Esophagus muscularis mucosa (tissue), 4 donors: ENCODE results near the gene ATP5F1D.

Source experiments
- CTCF ChIP-seq, 3 experiments: fragments of 200-600 bp in 2 of 3; fragments of 450-650 bp in 1 of 3; sonication (generic) in 2 of 3; IDR thresholded peaks; one replicate each; pipeline ENCODE4 v1.5.1; 2017 to 2019; ENCODE audit warnings: antibody characterized with exemption in 3 of 3, mild to moderate bottlenecking in 2 of 3, moderate library complexity in 1 of 3
- EP300 ChIP-seq: sonication (generic); formaldehyde crosslinking; IDR thresholded peaks from one replicate; pipeline ENCODE4 v1.6.1; 2017; ENCODE audit warnings: antibody characterized with exemption
- POLR2A ChIP-seq: fragments of 450-650 bp; IDR thresholded peaks from one replicate; pipeline ENCODE4 v1.6.1; 2017; ENCODE audit warnings: antibody characterized with exemption, moderate library complexity, mild to moderate bottlenecking, low read depth
- POLR2AphosphoS5 ChIP-seq, 2 donors: sonication (generic); formaldehyde crosslinking; IDR thresholded peaks; one replicate each; pipeline ENCODE4 v1.6.1; 2017; ENCODE audit warnings: antibody characterized with exemption in 2 of 2

- TF ChIP-seq CTCF (IDR thresholded peaks at IDR 0.05) (no peak), POLR2A (no peak), POLR2AphosphoS5 (IDR thresholded peaks at IDR 0.05) (peak in 1 of 2 donors; percentile 45), EP300 (no peak)
Measured at GRCh38 chr19:1214862-1215731, 26.5 kb upstream of the ATP5F1D start.
